Adrenal gland (tissue), 12 donors: ENCODE measurements around the gene DOP1A. TPM values are rescaled to one million over a fixed set of nuclear protein-coding genes. Genes with fewer than 3 reads are reported as not detected.

Source experiments
- DNase-seq, 7 donors: peaks; one replicate each; pipeline ENCODE4 v3.0.0-alpha.2; 2019 to 2020
- H3K27ac ChIP-seq, 5 donors: fragments of 200-600 bp; sonication (generic) in 4 of 5; 1 replicate in 3 of 5; 2 replicates in 2 of 5; pipeline versions ENCODE4 v1.5.1 to v1.8.0; 2016 to 2020; ENCODE audit warnings: mild to moderate bottlenecking in 1 of 5
- H3K27me3 ChIP-seq: fragments of 200-600 bp; 2 replicates; pipeline ENCODE4 v1.8.0; 2021
- H3K36me3 ChIP-seq, 2 donors: fragments of 200-600 bp; replicated peaks in 1 of 2; 1 replicate in 1 of 2; 2 replicates in 1 of 2; pipeline versions ENCODE4 v1.5.1 to v1.8.0; 2018 to 2022
- H3K4me1 ChIP-seq, 2 donors: fragments of 200-600 bp; replicated peaks in 1 of 2; 1 replicate in 1 of 2; 2 replicates in 1 of 2; pipeline versions ENCODE4 v1.5.1 to v1.8.0; 2018 to 2021
- H3K4me3 ChIP-seq, 4 donors: fragments of 200-600 bp; sonication (generic) in 3 of 4; one replicate each; pipeline ENCODE4 v1.5.1; 2016 to 2018
- H3K9me3 ChIP-seq, 3 donors: fragments of 200-600 bp; sonication (generic) in 1 of 3; replicated peaks in 1 of 3; 1 replicate in 2 of 3; 2 replicates in 1 of 3; pipeline versions ENCODE4 v1.5.1 to v1.8.0; 2016 to 2021
- CTCF ChIP-seq, 6 experiments: fragments of 450-650 bp in 4 of 6; fragments of 200-600 bp in 2 of 6; sonication (generic) in 1 of 6; IDR thresholded peaks; 1 replicate in 5 of 6; 2 replicates in 1 of 6; pipeline versions ENCODE4 v1.5.1 to v1.8.0; 2016 to 2021; ENCODE audit warnings: antibody characterized with exemption in 6 of 6, mild to moderate bottlenecking in 2 of 6, moderate library complexity in 1 of 6
- POLR2A ChIP-seq, 2 donors: fragments of 450-650 bp; IDR thresholded peaks; one replicate each; pipeline ENCODE4 v1.6.1; 2017; ENCODE audit warnings: antibody characterized with exemption in 2 of 2, mild to moderate bottlenecking in 2 of 2, moderate library complexity in 1 of 2
- WGBS, 4 donors: extraction: QIAGEN DNeasy Blood & Tissue Kit in 2 of 4; methylation state at CpG; one replicate each; pipeline versions ENCODE4 v1.1.5 to v1.1.7; 2013 to 2017; 5-methylcytosine and 5-hydroxymethylcytosine counted together
- intact Hi-C, 2 donors: fragments of 100-400 bp; cut with DNase I; formaldehyde crosslinking; loops; one replicate each; pipeline versions ENCODE4 v1.14.1 to v1.15.0; 2022 to 2023
- polyA plus RNA-seq, 3 donors: library from polyadenylated mRNA; stranded (reverse); fragments of 200-250 nt in 2 of 3; fragments of 350-450 nt in 1 of 3; fragmentation: Illumina TruSeq in 1 of 3; extraction: RNeasy Lipid Tissue Mini Kit (QIAGEN cat#74804) in 1 of 3; gene quantifications; one replicate each; pipeline ENCODE4 v1.2.3, GENCODE V29; 2013 to 2014
- total RNA-seq, 9 donors: library from RNA; depleted of rRNA in 4 of 9; stranded (reverse); fragments of >200 nt in 4 of 9; fragments of 120-200 nt in 1 of 9; fragmentation: NEBNext Ultra II Directional in 1 of 9; extraction: Animal tissue kit (Norgen Biotek cat#: 25700) in 1 of 9; gene quantifications; one replicate each; pipeline versions ENCODE4 v1.1.0 to v1.2.4, GENCODE V29; 2013 to 2023
- donor health status: healthy with polysubstance abuse.
- donor health status: Bipolar disorder and iron deficiency.
- donor health status: DM: yes; HTN: yes; CAD: no.
- donor health status: DM: no; HTN: no; CAD: no.
- donor health status: DM: no; HTN: no; CAD: no.
- donor health status: DM: yes; HTN: yes; CAD: no.

Gene DOP1A
- total and polyA plus RNA-seq, 12 donors, result 11.3 to 33.6 (median 17.8) TPM

- H3K27ac ChIP-seq, result no peak overlapping the region
- no peak for DNase-seq
- 88 to 97% (median 93%) methylated on average over 1 of the region's 1 CpG for WGBS, 4 donors
Measured at GRCh38 chr6:83097675-83098074, 30.2 kb downstream of the DOP1A start.

DNA sequence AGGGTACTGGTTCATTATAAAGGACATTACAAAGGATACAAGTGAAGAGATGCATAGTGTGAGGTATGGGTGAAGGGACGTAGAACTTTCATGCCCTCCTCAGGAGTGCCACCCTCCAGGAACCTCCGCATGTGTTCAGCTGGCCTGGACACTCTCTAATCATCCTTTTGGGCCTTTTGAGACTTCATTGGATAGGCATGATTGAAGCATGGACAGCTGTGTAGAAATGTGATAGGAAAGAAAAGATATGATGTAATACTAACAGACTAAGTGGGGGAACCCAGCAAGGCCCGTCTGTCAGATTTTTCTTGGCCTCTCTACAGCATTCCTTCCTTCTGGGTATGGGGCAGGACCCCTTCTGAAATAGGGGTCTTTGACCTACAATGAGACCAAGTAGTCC is 31.1 kb downstream of the DOP1A start:
- 87 to 97% (median 95%) methylated on average over 3 of the region's 3 CpGs for WGBS, 4 donors
- Histone ChIP-seq H3K27ac (no peak overlapping the region), H3K4me3 (no peak overlapping the region), H3K4me1 (no peaks in the 10 kb centered on the region), H3K36me3 (no peaks in the 10 kb centered on the region), H3K9me3 (no peaks in the 10 kb centered on the region), H3K27me3 (no peaks in the 10 kb centered on the region)
- DNase-seq, result no peak
- intact Hi-C loops, result no loop called here
- TF ChIP-seq POLR2A (IDR thresholded peaks at IDR 0.05) (no peak), CTCF (IDR thresholded peaks at IDR 0.05) (no peak)

More at GRCh38 chr6:83097675-83098074, 30.2 kb downstream of the DOP1A start:
- Histone ChIP-seq H3K4me3 (no peak overlapping the region), H3K27me3 (no peaks in the 10 kb centered on the region), H3K9me3 (no peaks in the 10 kb centered on the region), H3K36me3 (no peaks in the 10 kb centered on the region), H3K4me1 (peaks cover 0 to 5% of the 10 kb centered on the region in 2 donors)
- intact Hi-C loops, result no loop called here
- TF ChIP-seq CTCF (IDR thresholded peaks at IDR 0.05) (no peak), POLR2A (IDR thresholded peaks at IDR 0.05) (no peak)

DNA sequence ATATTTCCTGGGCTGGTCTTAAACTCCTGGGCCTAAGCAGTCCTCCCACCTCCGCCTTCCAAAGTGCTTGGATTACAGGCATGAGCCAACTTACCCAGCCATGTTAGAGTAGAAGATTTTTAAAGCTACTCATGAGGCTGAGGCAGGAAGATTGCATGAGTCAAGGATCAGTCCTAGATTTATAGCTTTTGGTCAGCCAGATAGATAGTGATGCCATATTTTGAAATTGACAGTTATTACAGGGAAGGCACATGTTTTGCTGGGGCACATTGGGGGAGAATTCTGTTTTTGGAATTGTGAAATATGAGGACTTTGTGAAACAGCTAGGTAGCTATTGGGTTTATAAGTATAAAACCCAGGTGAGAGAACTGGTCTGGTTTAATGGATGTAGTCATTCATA is 40.9 kb downstream of the DOP1A start:
- H3K27ac ChIP-seq, result no peak overlapping the region
- peaks cover 0 to 8% (median 0%) of the 10 kb centered on the region in 3 donors for H3K9me3 ChIP-seq
- H3K27me3 ChIP-seq, result no peaks in the 10 kb centered on the region
- H3K4me3 ChIP-seq, result no peak overlapping the region
- intact Hi-C loops, result no loop called here
- peaks cover 0 to 20% of the 10 kb centered on the region in 2 donors for H3K36me3 ChIP-seq
- WGBS, 4 donors, result 94 to 100% (median 98%) methylated on average over 1 of the region's 1 CpG
- TF ChIP-seq POLR2A (IDR thresholded peaks at IDR 0.05), result no peak
- TF ChIP-seq CTCF (IDR thresholded peaks at IDR 0.05), result no peak
- no peak for DNase-seq
- peaks cover 0 to under 1% of the 10 kb centered on the region in 2 donors for H3K4me1 ChIP-seq

DNA sequence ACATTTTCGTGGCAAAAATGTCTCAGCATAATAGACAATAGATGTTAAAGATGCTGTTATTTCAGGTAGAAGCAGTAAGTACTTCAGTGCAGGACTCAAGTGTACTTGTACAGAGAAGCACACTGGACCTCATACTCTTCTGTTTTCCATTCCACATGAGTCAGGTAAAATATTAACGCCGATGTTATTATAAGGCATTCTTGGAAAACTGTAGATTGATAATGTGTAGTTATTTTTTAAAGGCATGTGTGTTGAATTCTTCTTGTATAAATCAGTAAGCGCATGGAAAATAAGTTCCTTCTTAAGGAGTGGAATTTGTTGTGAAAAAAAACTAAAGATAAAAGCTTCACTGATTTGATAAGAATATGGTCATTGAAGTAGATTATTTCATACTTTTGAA is 45.8 kb downstream of the DOP1A start:
- Histone ChIP-seq H3K4me3 (no peak overlapping the region), H3K27ac (no peak overlapping the region), H3K9me3 (no peaks in the 10 kb centered on the region), H3K4me1 (peaks cover 0 to 6% of the 10 kb centered on the region in 2 donors), H3K27me3 (no peaks in the 10 kb centered on the region), H3K36me3 (peaks cover 0 to 20% of the 10 kb centered on the region in 2 donors)
- 70 to 85% (median 76%) methylated on average over 4 of the region's 4 CpGs for WGBS, 4 donors
- no peak for TF ChIP-seq POLR2A (IDR thresholded peaks at IDR 0.05)
- no peak for TF ChIP-seq CTCF (IDR thresholded peaks at IDR 0.05)
- intact Hi-C loops, result no loop called here
- DNase-seq, result no peak
